Chondrocyte (in vitro differentiated cells): Measurements from ENCODE around the gene PVR. TPM values are rescaled to one million over a fixed set of nuclear protein-coding genes. Genes with fewer than 3 reads are reported as not detected.

Experiments used
- DNase-seq: peaks from one replicate; pipeline ENCODE4 v3.0.0; 2021; ENCODE audit warnings: mixed read lengths, low spot score
- H3K27ac Mint-ChIP-seq: one replicate; pipeline ENCODE4 v1.8.0; 2021; ENCODE audit warnings: mild to moderate bottlenecking, moderate library complexity, mixed read lengths; ENCODE audit not compliant: unreplicated experiment
- H3K27me3 Mint-ChIP-seq: 2 replicates; pipeline ENCODE4 v1.8.0; 2021; ENCODE audit warnings: low read depth, mixed read lengths
- H3K36me3 Mint-ChIP-seq: 2 replicates; pipeline ENCODE4 v1.8.0; 2021; ENCODE audit warnings: low read depth, mixed read lengths
- H3K4me1 Mint-ChIP-seq: 2 replicates; pipeline ENCODE4 v1.8.0; 2021; ENCODE audit warnings: low read depth, mild to moderate bottlenecking, mixed read lengths
- H3K4me3 Mint-ChIP-seq: one replicate; pipeline ENCODE4 v1.8.0; 2021; ENCODE audit warnings: mild to moderate bottlenecking, moderate library complexity, mixed read lengths; ENCODE audit not compliant: unreplicated experiment
- H3K9me3 Mint-ChIP-seq: 2 replicates; pipeline ENCODE4 v1.8.0; 2021; ENCODE audit warnings: low read depth, mixed read lengths
- CTCF ChIP-seq: fragments of 200-600 bp; sonication (generic); IDR thresholded peaks from 2 replicates; pipeline ENCODE4 v1.5.0; 2021; ENCODE audit warnings: antibody characterized with exemption, mild to moderate bottlenecking, moderate library complexity
- microRNA-seq: library from miRNA; unstranded; fragments of <30 nt; microRNA quantifications from one replicate; pipeline ENCODE4 v1.2.0, GENCODE V29; 2020; ENCODE audit warnings: borderline number of aligned reads
- total RNA-seq: library from RNA; stranded (reverse); gene quantifications from 3 replicates; pipeline ENCODE4 v1.2.1, GENCODE V29; 2021

The PVR gene
- total RNA-seq, 1 donor from 2014 or later: 89.7 TPM

GRCh38 chr19:44710483-44710882 is 66.8 kb downstream of the PVR start:
- H3K36me3 Mint-ChIP-seq: peaks cover 1% of the 10 kb centered on the region
- H3K4me1 Mint-ChIP-seq: no peaks in the 10 kb centered on the region
- peaks cover 4% of the 10 kb centered on the region for H3K27me3 Mint-ChIP-seq
- no peak for TF ChIP-seq CTCF
- no peak overlapping the region for H3K4me3 Mint-ChIP-seq
- no peak overlapping the region for H3K27ac Mint-ChIP-seq
- no peak for DNase-seq
- peaks cover 12% of the 10 kb centered on the region for H3K9me3 Mint-ChIP-seq

GRCh38 chr19:44712864-44713515 is 69.3 kb downstream of the PVR start:
- peaks cover 3% of the 10 kb centered on the region for H3K36me3 Mint-ChIP-seq
- H3K27me3 Mint-ChIP-seq: peaks cover 3% of the 10 kb centered on the region
- DNase-seq: no peak
- no peak overlapping the region for H3K4me3 Mint-ChIP-seq
- peaks cover under 1% of the 10 kb centered on the region for H3K4me1 Mint-ChIP-seq
- peaks cover 14% of the 10 kb centered on the region for H3K9me3 Mint-ChIP-seq
- TF ChIP-seq CTCF: no peak
- no peak overlapping the region for H3K27ac Mint-ChIP-seq

Small RNA genes lying within 50 kb of the gene (microRNA-seq; reads per million reads assigned to microRNA genes)
- gene MIR4531: not detected

Other genes starting within 250 kb of the PVR start
- 4.1 to 5.6 TPM (median 4.3 TPM) in 3 replicates for gene ZNF285, start 242.3 kb upstream of the PVR start, total RNA-seq
- gene ZNF229, start 195.4 kb upstream of the PVR start, total RNA-seq: 3.5 to 5.6 TPM (median 3.7 TPM) in 3 replicates
- gene ZNF180, start 143.4 kb upstream of the PVR start, total RNA-seq: 4.6 to 7.8 TPM (median 4.7 TPM) in 3 replicates
- not detected in 3 replicates for gene CEACAM20, start 114.2 kb upstream of the PVR start, total RNA-seq
- not detected in 3 replicates for gene IGSF23, start 30.3 kb upstream of the PVR start, total RNA-seq
- 5.2 to 6.5 TPM (median 5.4 TPM) in 3 replicates for gene CEACAM19, start 27.6 kb downstream of the PVR start, total RNA-seq
- not detected in 3 replicates for gene CEACAM16, start 55.2 kb downstream of the PVR start, total RNA-seq
- gene BCL3, start 104.8 kb downstream of the PVR start, total RNA-seq: 9.2 to 14.9 TPM (median 11.8 TPM) in 3 replicates
- gene CBLC, start 134.0 kb downstream of the PVR start, total RNA-seq: not detected in 3 replicates
- 4.3 to 15.1 TPM (median 14.0 TPM) in 3 replicates for gene BCAM, start 165.2 kb downstream of the PVR start, total RNA-seq
- 88.9 to 120 TPM (median 116 TPM) in 3 replicates for gene NECTIN2, start 202.4 kb downstream of the PVR start, total RNA-seq
- 39.0 to 46.1 TPM (median 40.9 TPM) in 3 replicates for gene TOMM40, start 247.3 kb downstream of the PVR start, total RNA-seq